ENCODE data around the gene MKX. TPM values are rescaled to one million over a fixed set of nuclear protein-coding genes. Genes with fewer than 3 reads are reported as not detected.

Gene MKX
- total RNA-seq, 2 donors from 2014 or later: 2.7 to 8.4 TPM

DNA sequence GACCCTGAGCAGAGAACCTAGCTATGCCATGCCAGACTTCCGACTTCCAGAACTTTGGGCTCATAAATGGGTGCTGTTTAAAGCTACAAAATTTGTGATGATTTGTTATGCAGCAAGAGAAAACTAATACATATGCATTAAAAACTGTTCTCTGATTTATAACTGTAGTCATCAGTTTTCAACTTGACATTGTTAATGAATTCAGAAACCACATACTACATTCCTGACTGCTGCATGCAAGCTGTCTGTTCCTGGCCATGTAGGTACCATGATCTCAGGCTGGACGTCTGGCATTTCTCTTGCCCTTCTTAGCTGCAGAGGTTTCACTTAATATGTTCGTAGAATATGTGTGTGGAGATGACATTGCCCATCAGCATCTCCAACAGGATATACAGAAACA is 28.4 kb downstream of the MKX start:
- Histone ChIP-seq H3K27me3 (replicated peaks; ENCODE audit: insufficient read depth) (no peaks in the 10 kb centered on the region), H3K27ac (no peak overlapping the region), H3K4me1 (ENCODE audit: control insufficient read depth in 1 of 2, low read depth in 2 of 2) (peaks cover 17 to 37% of the 10 kb centered on the region in 2 donors), H3K4me3 (no peak overlapping the region), H3K9me3 (no peaks in the 10 kb centered on the region), H3K36me3 (no peaks in the 10 kb centered on the region)
- TF ChIP-seq, protein P1, sequence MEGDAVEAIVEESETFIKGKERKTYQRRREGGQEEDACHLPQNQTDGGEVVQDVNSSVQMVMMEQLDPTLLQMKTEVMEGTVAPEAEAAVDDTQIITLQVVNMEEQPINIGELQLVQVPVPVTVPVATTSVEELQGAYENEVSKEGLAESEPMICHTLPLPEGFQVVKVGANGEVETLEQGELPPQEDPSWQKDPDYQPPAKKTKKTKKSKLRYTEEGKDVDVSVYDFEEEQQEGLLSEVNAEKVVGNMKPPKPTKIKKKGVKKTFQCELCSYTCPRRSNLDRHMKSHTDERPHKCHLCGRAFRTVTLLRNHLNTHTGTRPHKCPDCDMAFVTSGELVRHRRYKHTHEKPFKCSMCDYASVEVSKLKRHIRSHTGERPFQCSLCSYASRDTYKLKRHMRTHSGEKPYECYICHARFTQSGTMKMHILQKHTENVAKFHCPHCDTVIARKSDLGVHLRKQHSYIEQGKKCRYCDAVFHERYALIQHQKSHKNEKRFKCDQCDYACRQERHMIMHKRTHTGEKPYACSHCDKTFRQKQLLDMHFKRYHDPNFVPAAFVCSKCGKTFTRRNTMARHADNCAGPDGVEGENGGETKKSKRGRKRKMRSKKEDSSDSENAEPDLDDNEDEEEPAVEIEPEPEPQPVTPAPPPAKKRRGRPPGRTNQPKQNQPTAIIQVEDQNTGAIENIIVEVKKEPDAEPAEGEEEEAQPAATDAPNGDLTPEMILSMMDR (IDR thresholded peaks at IDR 0.05): no peak
- ATAC-seq (ENCODE audit: insufficient number of reproducible peaks, low FRiP score, low read depth): no peak
- no peak for DNase-seq (ENCODE audit: low spot score)

DNA sequence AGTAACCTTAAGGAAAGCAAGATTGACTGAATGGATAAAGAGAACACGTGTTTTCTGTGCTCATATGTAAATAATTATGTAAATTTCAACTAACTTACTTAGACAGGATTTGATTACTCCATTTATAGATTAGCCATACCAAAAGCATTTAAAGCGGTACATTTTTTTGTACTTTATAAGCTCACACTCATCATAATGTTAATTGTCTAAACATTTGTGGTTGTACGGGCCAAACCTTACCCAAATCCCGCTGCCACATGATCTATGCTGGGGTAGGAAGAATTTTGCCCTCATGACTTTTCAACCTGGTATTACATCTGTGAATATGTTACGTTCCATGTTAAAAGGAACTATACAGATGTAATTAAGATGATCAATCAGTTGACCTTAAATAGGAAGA is 29.1 kb downstream of the MKX start:
- H3K27ac ChIP-seq: no peak overlapping the region
- DNase-seq (ENCODE audit: low spot score) (no peak), ATAC-seq (ENCODE audit: insufficient number of reproducible peaks, low FRiP score, low read depth) (no peak)
- H3K4me1 ChIP-seq (ENCODE audit: control insufficient read depth in 1 of 2, low read depth in 2 of 2): peaks cover 17 to 35% of the 10 kb centered on the region in 2 donors
- no peaks in the 10 kb centered on the region for H3K36me3 ChIP-seq
- H3K9me3 ChIP-seq: no peaks in the 10 kb centered on the region
- H3K27me3 ChIP-seq (replicated peaks; ENCODE audit: insufficient read depth): no peaks in the 10 kb centered on the region
- TF ChIP-seq, protein P1 (IDR thresholded peaks at IDR 0.05): no peak
- H3K4me3 ChIP-seq: no peak overlapping the region

DNA sequence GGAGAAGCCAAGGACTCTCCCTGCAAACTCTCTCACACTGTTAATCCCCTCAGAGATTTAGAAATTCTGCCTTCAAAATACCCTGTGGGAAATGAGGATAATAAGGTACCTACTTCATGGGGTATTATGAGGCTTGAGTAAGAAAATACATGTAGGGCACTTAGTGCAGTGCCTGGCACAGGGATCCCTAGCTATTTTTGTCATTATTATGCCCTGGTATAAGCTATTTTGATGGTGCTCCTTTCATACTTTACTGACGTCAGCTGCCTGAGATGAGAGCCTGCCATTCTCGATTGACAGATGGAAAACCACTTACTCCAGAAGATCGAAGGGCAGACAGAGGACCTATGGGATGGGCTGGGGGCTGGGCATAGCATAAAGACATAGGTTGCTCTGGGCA is 30.1 kb downstream of the MKX start:
- Histone ChIP-seq H3K9me3 (no peaks in the 10 kb centered on the region), H3K4me1 (ENCODE audit: control insufficient read depth in 1 of 2, low read depth in 2 of 2) (peaks cover 17 to 35% of the 10 kb centered on the region in 2 donors), H3K27ac (peak overlapping the region; percentile 78 to 81), H3K27me3 (replicated peaks; ENCODE audit: insufficient read depth) (no peaks in the 10 kb centered on the region), H3K4me3 (no peak overlapping the region), H3K36me3 (no peaks in the 10 kb centered on the region)
- TF ChIP-seq, protein P1 (IDR thresholded peaks at IDR 0.05): no peak
- ATAC-seq (ENCODE audit: insufficient number of reproducible peaks, low FRiP score, low read depth) (no peak), DNase-seq (ENCODE audit: low spot score) (no peak)

DNA sequence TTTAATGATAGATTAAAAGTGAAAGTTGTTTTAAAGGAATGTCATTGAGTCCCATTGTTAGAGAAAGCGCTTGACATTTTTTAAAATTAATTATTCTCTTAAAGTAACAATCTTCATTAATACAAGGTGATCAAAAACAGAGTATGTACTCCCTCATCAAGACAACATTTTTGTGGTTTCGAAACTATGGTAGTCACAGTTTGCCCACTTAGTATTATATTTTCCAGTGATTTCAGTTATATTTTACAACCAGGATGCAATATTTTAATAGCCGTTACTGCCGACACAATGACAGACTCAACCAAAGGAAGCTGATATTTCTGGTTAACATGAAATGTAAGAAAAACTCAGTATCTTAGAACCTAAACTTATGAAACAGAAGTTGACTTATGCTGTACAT is 31.3 kb downstream of the MKX start:
- Histone ChIP-seq H3K4me1 (ENCODE audit: control insufficient read depth in 1 of 2, low read depth in 2 of 2) (peaks cover 17 to 35% of the 10 kb centered on the region in 2 donors), H3K4me3 (peak overlapping the region; percentile 59), H3K9me3 (no peaks in the 10 kb centered on the region), H3K27me3 (replicated peaks; ENCODE audit: insufficient read depth) (no peaks in the 10 kb centered on the region), H3K27ac (peak overlapping the region; percentile 78 to 81), H3K36me3 (no peaks in the 10 kb centered on the region)
- ATAC-seq (ENCODE audit: insufficient number of reproducible peaks, low FRiP score, low read depth): no peak
- TF ChIP-seq, protein P1 (IDR thresholded peaks at IDR 0.05): no peak
- no peak for DNase-seq (ENCODE audit: low spot score)

DNA sequence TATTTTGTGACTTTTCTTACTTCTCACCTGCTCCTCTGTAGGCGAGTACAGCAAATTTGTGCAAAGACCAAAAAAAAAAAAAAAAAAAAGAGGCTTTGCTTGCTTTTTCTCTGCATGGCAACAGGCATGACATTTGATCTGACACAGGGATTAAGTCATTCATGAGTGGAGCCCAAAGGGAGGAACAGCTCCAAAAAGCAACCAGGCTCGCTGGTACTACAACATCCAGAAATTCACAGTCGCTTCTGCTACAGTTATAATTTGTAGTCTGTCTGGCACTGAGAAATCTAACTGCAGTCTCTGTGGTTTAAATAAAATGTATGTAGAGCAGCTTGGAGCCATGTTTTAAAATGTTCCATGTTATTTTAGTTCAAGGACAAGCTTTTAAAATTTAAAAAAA is 31.7 kb downstream of the MKX start:
- peak overlapping the region; percentile 78 to 81 for H3K27ac ChIP-seq
- peaks cover 17 to 35% of the 10 kb centered on the region in 2 donors for H3K4me1 ChIP-seq (ENCODE audit: control insufficient read depth in 1 of 2, low read depth in 2 of 2)
- TF ChIP-seq, protein P1 (IDR thresholded peaks at IDR 0.05): no peak
- no peaks in the 10 kb centered on the region for H3K36me3 ChIP-seq
- H3K4me3 ChIP-seq: peak overlapping the region; percentile 59
- ATAC-seq (ENCODE audit: insufficient number of reproducible peaks, low FRiP score, low read depth) (peak; percentile 81), DNase-seq (ENCODE audit: low spot score) (no peak)
- no peaks in the 10 kb centered on the region for H3K27me3 ChIP-seq (replicated peaks; ENCODE audit: insufficient read depth)
- no peaks in the 10 kb centered on the region for H3K9me3 ChIP-seq

Data from thoracic aorta (tissue), 2 donors.